ENCODE results near the gene PRKRA.

PRKRA gene

DNA sequence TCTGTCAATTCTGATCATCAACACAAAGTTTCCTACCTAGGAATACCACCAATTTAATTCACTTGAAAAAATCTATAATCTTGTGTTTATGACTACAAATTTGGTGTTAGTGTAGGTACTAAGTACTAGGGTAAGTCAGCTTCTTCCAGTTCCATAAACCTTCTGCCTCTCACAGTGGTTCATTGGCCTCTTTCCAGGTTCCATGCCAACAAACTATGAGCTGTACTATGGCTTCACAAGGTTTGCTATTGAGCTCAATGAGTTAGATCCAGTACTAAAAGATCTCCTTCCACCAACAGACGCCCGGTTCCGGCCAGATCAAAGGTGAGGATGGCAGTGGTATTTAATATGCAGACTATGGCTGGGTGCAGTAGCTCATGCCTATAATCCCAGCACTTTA lies 58.8 kb downstream of the PRKRA start:
- TF ChIP-seq CTCF (IDR thresholded peaks at IDR 0.05; ENCODE audit: borderline replicate concordance, insufficient read depth, low read depth, low read length), result no peak
- no peak overlapping the region for H3K4me3 ChIP-seq (ENCODE audit: low read depth, low read length)

DNA sequence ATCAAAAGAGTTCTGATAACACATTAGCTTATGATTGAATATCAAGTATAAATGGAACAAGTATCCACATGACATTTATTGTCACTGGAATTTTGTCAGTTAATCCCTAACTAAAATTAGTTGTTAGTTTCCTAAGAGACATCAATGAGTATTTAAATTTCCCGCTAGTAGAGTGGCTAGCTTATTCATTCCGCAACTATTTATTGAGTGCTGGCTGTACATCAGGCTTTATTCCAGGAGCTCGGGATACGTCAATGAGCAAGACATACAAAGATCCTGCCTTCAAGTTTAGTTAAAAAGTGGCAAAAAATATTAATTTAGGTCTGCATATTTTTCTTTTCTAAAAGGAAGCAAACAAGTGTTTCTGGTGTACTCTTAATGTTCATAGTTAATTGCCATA lies 59.3 kb downstream of the PRKRA start:
- TF ChIP-seq CTCF (IDR thresholded peaks at IDR 0.05; ENCODE audit: borderline replicate concordance, insufficient read depth, low read depth, low read length), result no peak
- H3K4me3 ChIP-seq (ENCODE audit: low read depth, low read length), result no peak overlapping the region

DNA sequence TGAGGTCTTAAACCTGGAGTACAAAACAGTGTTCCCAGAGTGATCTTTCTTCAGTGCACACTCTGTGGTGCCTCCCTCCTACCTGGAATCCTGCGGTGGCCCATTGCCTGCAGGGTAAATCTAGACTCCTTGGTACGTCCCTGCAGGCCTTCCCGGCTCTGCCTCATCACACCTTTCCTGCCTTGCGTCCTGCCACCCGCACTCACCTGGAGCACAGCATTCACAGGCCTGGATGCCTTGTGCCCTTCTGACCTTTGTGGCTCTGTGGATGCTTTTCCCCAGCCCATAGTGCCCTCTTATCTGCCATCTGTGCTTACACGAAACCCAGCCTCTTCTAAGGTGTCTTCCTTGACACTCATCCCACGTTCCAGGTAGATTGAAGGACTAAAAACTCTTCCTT lies 62.7 kb downstream of the PRKRA start:
- no peak for TF ChIP-seq CTCF (IDR thresholded peaks at IDR 0.05; ENCODE audit: borderline replicate concordance, insufficient read depth, low read depth, low read length)
- no peak overlapping the region for H3K4me3 ChIP-seq (ENCODE audit: low read depth, low read length)

GRCh38 chr2:178386986-178387597 lies 63.9 kb downstream of the PRKRA start:
- TF ChIP-seq CTCF (IDR thresholded peaks at IDR 0.05; ENCODE audit: borderline replicate concordance, insufficient read depth, low read depth, low read length), result no peak
- no peak overlapping the region for H3K4me3 ChIP-seq (ENCODE audit: low read depth, low read length)

GRCh38 chr2:178385595-178386148 lies 65.3 kb downstream of the PRKRA start:
- TF ChIP-seq CTCF (IDR thresholded peaks at IDR 0.05; ENCODE audit: borderline replicate concordance, insufficient read depth, low read depth, low read length), result no peak

GRCh38 chr2:178383718-178384117 lies 67.3 kb downstream of the PRKRA start:
- H3K4me3 ChIP-seq (ENCODE audit: low read depth, low read length), result no peak overlapping the region
- no peak for TF ChIP-seq CTCF (IDR thresholded peaks at IDR 0.05; ENCODE audit: borderline replicate concordance, insufficient read depth, low read depth, low read length)

More at GRCh38 chr2:178385595-178386148, 65.3 kb downstream of the PRKRA start:
- H3K4me3 ChIP-seq (ENCODE audit: low read depth, low read length), result no peak overlapping the region
